ENCODE measurements around the gene TMEM168. TPM values are rescaled to one million over a fixed set of nuclear protein-coding genes. Genes with fewer than 3 reads are reported as not detected.
"Not testable (repeated sequence)": the region's sequence is repeated elsewhere in the genome, so short reads cannot be mapped to it uniquely, and the experiment has no call there.

Gene TMEM168
- total and polyA plus RNA-seq, 7 experiments from 2014 or later: 6.0 to 30.1 (median 18.6) TPM

DNA sequence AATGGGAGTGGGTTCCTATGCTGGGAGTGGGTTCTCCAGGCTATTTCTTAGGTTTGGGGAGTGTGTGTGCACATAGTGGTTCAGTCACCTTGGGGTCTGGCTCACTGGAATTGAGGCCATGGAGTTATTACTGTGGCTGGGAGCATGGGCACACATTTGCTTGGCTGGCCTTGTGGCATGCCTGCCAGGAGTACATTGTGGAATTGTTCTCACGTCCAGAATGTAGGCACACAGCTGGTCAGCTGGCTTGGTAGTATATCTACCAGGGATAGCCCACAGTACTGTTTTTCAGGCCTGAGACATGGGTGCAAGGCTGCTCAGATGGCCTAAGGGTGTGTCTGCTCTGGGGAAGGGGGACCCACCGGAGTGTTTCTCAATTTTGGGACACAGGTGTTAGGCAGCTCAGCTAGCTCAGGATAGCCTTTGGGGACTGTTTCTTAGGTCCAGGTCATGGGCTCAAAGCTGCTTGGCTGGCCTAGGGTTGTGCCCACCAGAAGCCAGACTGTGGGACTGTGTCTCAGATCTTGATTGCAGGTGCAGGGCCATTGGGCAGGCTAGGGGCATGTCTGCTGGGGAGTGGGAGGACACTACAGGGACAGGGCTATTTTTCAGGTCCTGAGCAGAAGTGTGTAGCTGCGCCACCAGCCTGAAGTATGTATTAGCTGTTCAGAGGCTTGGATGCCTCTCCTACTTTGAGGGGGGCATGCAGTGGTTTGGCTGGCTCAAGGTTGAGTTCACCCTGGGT is 50.6 kb downstream of the TMEM168 start:
- ChIA-PET CTCF (no interaction called here), POLR2A (no interaction called here)
- H3K27me3 ChIP-seq (ENCODE audit: control insufficient read depth in 2 of 2, insufficient read depth in 2 of 2, low read length in 2 of 2): peaks cover 0 to 3% of the 10 kb centered on the region in 2 donors
- Mint-ChIP-seq H3K9me3 (peaks cover 4 to 38% (median 15%) of the 10 kb centered on the region in 11 donors), H3K27me3 (peaks cover 0 to 16% (median 7%) of the 10 kb centered on the region in 5 donors), H3K4me1 (no peaks in the 10 kb centered on the region), H3K36me3 (peaks cover 0 to 6% (median 4%) of the 10 kb centered on the region in 5 donors), H3K4me3 (no peak overlapping the region), H3K27ac (no peak overlapping the region)
- no peaks in the 10 kb centered on the region for H3K4me1 ChIP-seq (ENCODE audit: control insufficient read depth in 2 of 2, insufficient read depth in 2 of 2, low read length in 2 of 2)
- intact Hi-C loops (cut with micrococcal nuclease): no loop called here
- no peak overlapping the region for H3K4me3 ChIP-seq (ENCODE audit: low read length)
- H3K36me3 ChIP-seq (ENCODE audit: control insufficient read depth in 2 of 3, insufficient read depth in 3 of 3, low read length in 3 of 3): no peaks in the 10 kb centered on the region
- ATAC-seq (no peak), DNase-seq (no peak)
- peaks cover 0 to 6% (median 0%) of the 10 kb centered on the region in 3 experiments for H3K9me3 ChIP-seq (ENCODE audit: control insufficient read depth in 2 of 3, low read length in 3 of 3)
- no peak overlapping the region for H3K27ac ChIP-seq (ENCODE audit: low read depth, low read length)

DNA sequence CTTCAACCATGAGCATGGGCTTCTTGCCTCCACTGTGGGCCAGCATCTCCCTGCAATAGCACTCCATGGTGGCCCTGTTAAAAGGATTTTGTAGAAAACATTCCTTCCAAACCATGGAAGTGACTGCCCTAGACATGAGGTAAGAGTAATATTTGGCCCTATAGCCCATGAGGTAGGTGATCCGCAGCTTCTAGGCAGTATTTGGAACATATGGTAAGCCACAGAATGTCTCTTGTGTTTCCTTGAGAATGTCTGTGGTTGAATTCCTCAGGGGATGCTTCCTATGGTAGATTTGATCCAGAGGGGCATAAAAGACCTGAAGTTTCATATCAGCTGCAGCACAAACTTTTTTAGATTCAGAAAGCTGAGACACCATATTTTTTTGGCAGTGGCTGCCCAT is 54.9 kb downstream of the TMEM168 start:
- H3K4me1 ChIP-seq (ENCODE audit: control insufficient read depth in 2 of 2, insufficient read depth in 2 of 2, low read length in 2 of 2): no peaks in the 10 kb centered on the region
- ATAC-seq (no peak), DNase-seq (no peak)
- H3K4me1 Mint-ChIP-seq: no peaks in the 10 kb centered on the region
- no peak overlapping the region for H3K4me3 Mint-ChIP-seq
- peaks cover 0 to 11% (median 0%) of the 10 kb centered on the region in 3 experiments for H3K9me3 ChIP-seq (ENCODE audit: control insufficient read depth in 2 of 3, low read length in 3 of 3)
- H3K4me3 ChIP-seq (ENCODE audit: low read length): no peak overlapping the region
- no peak overlapping the region for H3K27ac ChIP-seq (ENCODE audit: low read depth, low read length)
- peaks cover 0 to 15% (median 3%) of the 10 kb centered on the region in 5 donors for H3K36me3 Mint-ChIP-seq
- H3K27me3 ChIP-seq (ENCODE audit: control insufficient read depth in 2 of 2, insufficient read depth in 2 of 2, low read length in 2 of 2): peaks cover 0 to 3% of the 10 kb centered on the region in 2 donors
- peaks cover 0 to 9% (median 7%) of the 10 kb centered on the region in 5 donors for H3K27me3 Mint-ChIP-seq
- H3K9me3 Mint-ChIP-seq: peaks cover 12 to 68% (median 29%) of the 10 kb centered on the region in 11 donors
- H3K27ac Mint-ChIP-seq: no peak overlapping the region
- intact Hi-C loops (cut with micrococcal nuclease): no loop called here
- H3K36me3 ChIP-seq (ENCODE audit: control insufficient read depth in 2 of 3, insufficient read depth in 3 of 3, low read length in 3 of 3): no peaks in the 10 kb centered on the region
- ChIA-PET POLR2A (no interaction called here), CTCF (no interaction called here)

DNA sequence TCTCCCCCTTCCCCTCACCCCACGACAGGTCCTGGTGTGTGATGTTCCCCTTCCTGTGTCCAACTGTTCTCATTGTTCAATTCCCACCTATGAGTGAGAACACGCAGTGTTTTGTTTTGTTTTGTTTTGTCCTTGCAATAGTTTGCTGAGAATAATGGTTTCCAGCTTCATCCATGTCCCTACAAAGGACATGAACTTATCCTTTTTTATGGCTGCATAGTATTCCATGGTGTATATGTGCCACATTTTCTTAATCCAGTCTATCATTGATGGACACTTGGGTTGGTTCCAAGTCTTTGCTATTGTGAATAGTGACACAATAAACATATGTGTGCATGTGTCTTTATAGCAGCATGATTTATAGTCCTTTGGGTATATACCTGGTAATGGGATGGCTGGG is 58.9 kb downstream of the TMEM168 start:
- H3K36me3 ChIP-seq (ENCODE audit: control insufficient read depth in 2 of 3, insufficient read depth in 3 of 3, low read length in 3 of 3); H3K27ac ChIP-seq (ENCODE audit: low read depth, low read length); POLR2A ChIA-PET; H3K27me3 ChIP-seq (ENCODE audit: control insufficient read depth in 2 of 2, insufficient read depth in 2 of 2, low read length in 2 of 2); H3K27ac Mint-ChIP-seq; H3K27me3 Mint-ChIP-seq; H3K4me3 Mint-ChIP-seq; H3K4me3 ChIP-seq (ENCODE audit: low read length); DNase-seq; H3K4me1 Mint-ChIP-seq; intact Hi-C loops (cut with micrococcal nuclease); H3K4me1 ChIP-seq (ENCODE audit: control insufficient read depth in 2 of 2, insufficient read depth in 2 of 2, low read length in 2 of 2); CTCF ChIA-PET; ATAC-seq: not testable (repeated sequence)
- peaks cover 0 to 22% (median 0%) of the 10 kb centered on the region in 3 experiments for H3K9me3 ChIP-seq (ENCODE audit: control insufficient read depth in 2 of 3, low read length in 3 of 3)
- peaks cover 0 to 28% (median 0%) of the 10 kb centered on the region in 5 donors for H3K36me3 Mint-ChIP-seq
- H3K9me3 Mint-ChIP-seq: peaks cover 11 to 88% (median 47%) of the 10 kb centered on the region in 11 donors

DNA sequence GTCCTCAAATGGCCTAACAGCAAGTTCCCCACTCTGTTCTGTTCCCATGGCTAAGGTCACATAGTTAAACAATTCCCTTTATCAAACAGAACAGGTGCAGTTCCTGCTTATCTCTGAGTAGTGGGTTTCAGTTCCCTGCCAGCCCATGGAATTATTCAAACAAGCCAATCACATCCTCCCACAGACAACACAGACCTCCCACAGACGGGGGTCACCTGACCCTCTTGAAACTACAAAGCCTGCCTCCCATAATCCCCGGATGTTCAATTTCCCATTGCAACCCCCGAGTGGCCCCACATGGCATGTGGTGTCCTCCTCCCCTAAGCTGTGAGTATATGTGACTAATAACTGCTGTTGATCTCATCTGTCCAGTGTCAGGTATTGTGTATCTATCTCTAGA is 64.1 kb downstream of the TMEM168 start:
- ATAC-seq (no peak), DNase-seq (no peak)
- Histone ChIP-seq H3K27me3 (ENCODE audit: control insufficient read depth in 2 of 2, insufficient read depth in 2 of 2, low read length in 2 of 2) (no peaks in the 10 kb centered on the region), H3K36me3 (ENCODE audit: control insufficient read depth in 2 of 3, insufficient read depth in 3 of 3, low read length in 3 of 3) (no peaks in the 10 kb centered on the region), H3K9me3 (ENCODE audit: control insufficient read depth in 2 of 3, low read length in 3 of 3) (peaks cover 0 to 16% (median 0%) of the 10 kb centered on the region in 3 experiments), H3K27ac (ENCODE audit: low read depth, low read length) (no peak overlapping the region), H3K4me1 (ENCODE audit: control insufficient read depth in 2 of 2, insufficient read depth in 2 of 2, low read length in 2 of 2) (no peaks in the 10 kb centered on the region), H3K4me3 (ENCODE audit: low read length) (no peak overlapping the region)
- Mint-ChIP-seq H3K4me1 (peaks cover 0 to 2% (median 0%) of the 10 kb centered on the region in 7 donors), H3K27ac (no peak overlapping the region), H3K9me3 (peaks cover 0 to 39% (median 20%) of the 10 kb centered on the region in 11 donors), H3K27me3 (peaks cover 0 to 13% (median 11%) of the 10 kb centered on the region in 5 donors), H3K4me3 (no peak overlapping the region), H3K36me3 (peaks cover 0 to 13% (median 0%) of the 10 kb centered on the region in 5 donors)
- ChIA-PET POLR2A (no interaction called here), CTCF (no interaction called here)
- intact Hi-C loops (cut with micrococcal nuclease): no loop called here

DNA sequence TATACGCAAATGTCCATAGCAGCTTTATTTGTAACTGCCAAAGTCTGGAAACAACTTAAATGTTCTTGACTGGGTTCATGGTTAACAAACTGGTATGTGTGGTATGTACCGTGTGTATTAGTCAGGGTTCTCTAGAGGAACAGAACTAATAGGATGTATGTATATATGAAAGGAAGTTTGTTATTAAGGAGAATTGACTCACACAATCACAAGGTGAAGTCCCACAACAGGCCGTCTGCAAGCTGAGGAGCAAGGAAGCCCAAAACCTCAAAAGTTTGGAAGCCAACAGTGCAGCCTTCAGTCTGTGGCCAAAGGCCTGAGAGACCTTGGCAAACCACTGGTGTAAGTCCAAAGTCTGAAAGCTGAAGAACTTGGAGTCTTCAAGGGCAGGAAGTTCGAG is 66.8 kb downstream of the TMEM168 start:
- Mint-ChIP-seq H3K4me3 (no peak overlapping the region), H3K9me3 (peaks cover 0 to 18% (median 7%) of the 10 kb centered on the region in 11 donors), H3K4me1 (peaks cover 0 to 2% (median 0%) of the 10 kb centered on the region in 7 donors), H3K36me3 (peaks cover 0 to 3% (median 0%) of the 10 kb centered on the region in 5 donors), H3K27me3 (peaks cover 0 to 22% (median 12%) of the 10 kb centered on the region in 5 donors), H3K27ac (no peak overlapping the region)
- Histone ChIP-seq H3K36me3 (ENCODE audit: control insufficient read depth in 2 of 3, insufficient read depth in 3 of 3, low read length in 3 of 3) (no peaks in the 10 kb centered on the region), H3K27me3 (ENCODE audit: control insufficient read depth in 2 of 2, insufficient read depth in 2 of 2, low read length in 2 of 2) (no peaks in the 10 kb centered on the region), H3K9me3 (ENCODE audit: control insufficient read depth in 2 of 3, low read length in 3 of 3) (peaks cover 0 to 4% (median 0%) of the 10 kb centered on the region in 3 experiments), H3K27ac (ENCODE audit: low read depth, low read length) (no peak overlapping the region), H3K4me1 (ENCODE audit: control insufficient read depth in 2 of 2, insufficient read depth in 2 of 2, low read length in 2 of 2) (no peaks in the 10 kb centered on the region), H3K4me3 (ENCODE audit: low read length) (no peak overlapping the region)
- CTCF ChIA-PET: interaction anchor here (0.7 to 0.8 kb wide), 2 partner anchors 16 to 1727 kb away, joined by 3 to 4 read pairs; no protein-coding TSS in a partner anchor
- no peak for DNase-seq
- no peak for ATAC-seq
- POLR2A ChIA-PET: no interaction called here
- intact Hi-C loops (cut with micrococcal nuclease): no loop called here

DNA sequence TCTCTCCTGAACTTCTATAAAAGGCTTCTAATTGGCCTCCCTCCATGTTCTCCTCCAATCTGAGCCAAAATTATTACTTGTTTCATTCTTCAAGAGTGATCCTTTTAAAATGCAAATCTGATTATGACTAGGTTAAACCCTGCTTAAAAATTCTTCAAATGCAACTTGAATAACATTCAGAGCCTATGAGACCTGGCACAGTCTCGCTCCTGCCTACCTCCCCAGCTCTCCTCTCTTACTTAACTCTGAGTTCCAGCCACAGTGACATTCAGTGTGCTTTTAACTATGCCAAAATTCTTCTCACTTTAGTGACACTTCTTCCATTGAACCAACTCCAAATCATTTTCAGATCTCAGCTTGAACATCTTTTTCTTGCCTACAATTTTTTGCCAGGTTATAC is 68.8 kb downstream of the TMEM168 start:
- Mint-ChIP-seq H3K36me3 (no peaks in the 10 kb centered on the region), H3K9me3 (peaks cover 0 to 7% (median 1%) of the 10 kb centered on the region in 11 donors), H3K4me1 (peaks cover 0 to 2% (median 0%) of the 10 kb centered on the region in 7 donors), H3K27me3 (peaks cover 0 to 22% (median 8%) of the 10 kb centered on the region in 5 donors), H3K4me3 (no peak overlapping the region), H3K27ac (no peak overlapping the region)
- Histone ChIP-seq H3K27ac (ENCODE audit: low read depth, low read length) (no peak overlapping the region), H3K27me3 (ENCODE audit: control insufficient read depth in 2 of 2, insufficient read depth in 2 of 2, low read length in 2 of 2) (no peaks in the 10 kb centered on the region), H3K9me3 (ENCODE audit: control insufficient read depth in 2 of 3, low read length in 3 of 3) (no peaks in the 10 kb centered on the region), H3K36me3 (ENCODE audit: control insufficient read depth in 2 of 3, insufficient read depth in 3 of 3, low read length in 3 of 3) (no peaks in the 10 kb centered on the region), H3K4me1 (ENCODE audit: control insufficient read depth in 2 of 2, insufficient read depth in 2 of 2, low read length in 2 of 2) (no peaks in the 10 kb centered on the region), H3K4me3 (ENCODE audit: low read length) (no peak overlapping the region)
- intact Hi-C loops (cut with micrococcal nuclease): no loop called here
- ATAC-seq (no peak), DNase-seq (no peak)
- POLR2A ChIA-PET: no interaction called here
- CTCF ChIA-PET: no interaction called here

DNA sequence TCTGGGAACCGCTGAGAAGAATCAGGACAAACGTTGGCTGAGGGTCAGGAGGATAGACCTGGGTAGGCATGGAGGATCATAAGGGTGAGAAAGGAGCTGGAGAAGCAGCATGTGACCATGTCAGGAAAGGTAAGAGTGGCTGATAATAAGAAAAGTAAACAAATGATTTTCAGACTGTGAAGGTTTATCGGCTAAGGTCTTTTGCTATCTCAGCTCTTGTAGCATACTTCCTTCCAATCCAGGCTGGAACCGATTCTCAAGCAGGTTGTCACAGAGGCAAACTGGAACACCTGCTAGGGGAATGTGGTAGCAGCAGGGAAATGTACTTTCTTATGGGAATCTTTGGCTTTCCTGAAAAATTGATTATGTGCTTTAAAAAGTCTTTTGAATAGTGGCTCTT is 74.7 kb downstream of the TMEM168 start:
- DNase-seq (no peak), ATAC-seq (no peak)
- Mint-ChIP-seq H3K36me3 (no peaks in the 10 kb centered on the region), H3K27me3 (peaks cover 0 to 3% (median 0%) of the 10 kb centered on the region in 5 donors), H3K27ac (no peak overlapping the region), H3K4me1 (no peaks in the 10 kb centered on the region), H3K4me3 (no peak overlapping the region), H3K9me3 (peaks cover 0 to 8% (median 0%) of the 10 kb centered on the region in 11 donors)
- no peaks in the 10 kb centered on the region for H3K4me1 ChIP-seq (ENCODE audit: control insufficient read depth in 2 of 2, insufficient read depth in 2 of 2, low read length in 2 of 2)
- H3K36me3 ChIP-seq (ENCODE audit: control insufficient read depth in 2 of 3, insufficient read depth in 3 of 3, low read length in 3 of 3): no peaks in the 10 kb centered on the region
- no peak overlapping the region for H3K27ac ChIP-seq (ENCODE audit: low read depth, low read length)
- peaks cover 0 to 2% of the 10 kb centered on the region in 2 donors for H3K27me3 ChIP-seq (ENCODE audit: control insufficient read depth in 2 of 2, insufficient read depth in 2 of 2, low read length in 2 of 2)
- ChIA-PET POLR2A (no interaction called here), CTCF (no interaction called here)
- intact Hi-C loops (cut with micrococcal nuclease): no loop called here
- H3K4me3 ChIP-seq (ENCODE audit: low read length): no peak overlapping the region
- no peaks in the 10 kb centered on the region for H3K9me3 ChIP-seq (ENCODE audit: control insufficient read depth in 2 of 3, low read length in 3 of 3)
